Subcutaneous abdominal adipose tissue (tissue), 5 donors: Measurements from ENCODE around the gene AKAP6.
"Not testable (repeated sequence)": the region's sequence is repeated elsewhere in the genome, so short reads cannot be mapped to it uniquely, and the experiment has no call there.

Source experiments
- H3K27ac ChIP-seq: one replicate; pipeline ENCODE4 v1.7.0; 2013; ENCODE audit warnings: low read depth, mild to moderate bottlenecking, inconsistent platforms, low read length, moderate library complexity
- H3K27me3 ChIP-seq, 5 donors: one replicate each; pipeline ENCODE4 v1.7.0; 2013; ENCODE audit warnings: low read length in 5 of 5, inconsistent platforms in 1 of 5; ENCODE audit not compliant: control insufficient read depth in 5 of 5, insufficient read depth in 4 of 5
- H3K36me3 ChIP-seq, 5 donors: one replicate each; pipeline ENCODE4 v1.7.0; 2013; ENCODE audit warnings: low read length in 5 of 5; ENCODE audit not compliant: control insufficient read depth in 5 of 5, insufficient read depth in 5 of 5
- H3K4me1 ChIP-seq, 5 donors: one replicate each; pipeline ENCODE4 v1.7.0; 2013; ENCODE audit warnings: low read length in 5 of 5, mild to moderate bottlenecking in 3 of 5, moderate library complexity in 1 of 5; ENCODE audit not compliant: control insufficient read depth in 5 of 5, insufficient read depth in 5 of 5
- H3K4me3 ChIP-seq, 5 donors: one replicate each; pipeline ENCODE4 v1.7.0; 2013; ENCODE audit warnings: low read length in 5 of 5, low read depth in 1 of 5
- H3K9ac ChIP-seq, 5 donors: one replicate each; pipeline ENCODE4 v1.7.0; 2013; ENCODE audit warnings: low read length in 5 of 5, mild to moderate bottlenecking in 4 of 5, moderate library complexity in 3 of 5
- H3K9me3 ChIP-seq, 5 donors: one replicate each; pipeline ENCODE4 v1.7.0; 2013; ENCODE audit warnings: low read length in 5 of 5; ENCODE audit not compliant: control insufficient read depth in 5 of 5
- donor health status: healthy.
- donor health status: healthy.
- donor health status: healthy.
- donor health status: healthy.
- donor health status: healthy.

AKAP6 gene

GRCh38 chr14:32583427-32583826, 254.3 kb downstream of the AKAP6 start:
- not testable (repeated sequence) for H3K4me1 ChIP-seq, H3K27ac ChIP-seq, H3K36me3 ChIP-seq

DNA sequence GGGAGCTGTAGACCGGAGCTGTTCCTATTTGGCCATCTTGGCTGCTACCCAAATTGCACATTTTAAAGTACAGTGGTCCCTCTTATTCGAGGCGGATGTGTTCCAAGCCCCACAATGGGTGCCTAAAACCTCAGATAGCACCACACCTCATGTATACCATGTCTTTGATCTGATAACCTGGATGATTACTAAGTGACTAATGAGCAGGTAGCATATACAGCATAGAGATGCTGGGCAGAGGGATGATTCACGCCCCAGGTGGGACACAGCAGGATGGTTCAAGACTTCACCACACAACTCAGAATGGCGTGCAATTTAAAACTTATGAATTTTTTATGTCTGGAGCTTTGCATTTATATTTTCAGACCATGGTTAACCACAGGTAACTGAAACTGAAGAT, 255.0 kb downstream of the AKAP6 start:
- no peak overlapping the region for H3K4me3 ChIP-seq
- H3K36me3 ChIP-seq: no peaks in the 10 kb centered on the region
- H3K9me3 ChIP-seq: peaks cover 0 to 3% (median 0%) of the 10 kb centered on the region in 5 donors
- H3K27ac ChIP-seq: no peak overlapping the region
- no peaks in the 10 kb centered on the region for H3K27me3 ChIP-seq
- H3K9ac ChIP-seq: no peak overlapping the region
- no peaks in the 10 kb centered on the region for H3K4me1 ChIP-seq

More at GRCh38 chr14:32583427-32583826, 254.3 kb downstream of the AKAP6 start:
- H3K9ac ChIP-seq, H3K4me3 ChIP-seq, H3K9me3 ChIP-seq, H3K27me3 ChIP-seq: not testable (repeated sequence)

GRCh38 chr14:32587461-32587860, 258.4 kb downstream of the AKAP6 start:
- Histone ChIP-seq H3K27ac (no peak overlapping the region), H3K27me3 (no peaks in the 10 kb centered on the region), H3K9me3 (peaks cover 0 to 3% (median 0%) of the 10 kb centered on the region in 5 donors), H3K4me3 (no peak overlapping the region), H3K36me3 (no peaks in the 10 kb centered on the region), H3K9ac (no peak overlapping the region), H3K4me1 (no peaks in the 10 kb centered on the region)

DNA sequence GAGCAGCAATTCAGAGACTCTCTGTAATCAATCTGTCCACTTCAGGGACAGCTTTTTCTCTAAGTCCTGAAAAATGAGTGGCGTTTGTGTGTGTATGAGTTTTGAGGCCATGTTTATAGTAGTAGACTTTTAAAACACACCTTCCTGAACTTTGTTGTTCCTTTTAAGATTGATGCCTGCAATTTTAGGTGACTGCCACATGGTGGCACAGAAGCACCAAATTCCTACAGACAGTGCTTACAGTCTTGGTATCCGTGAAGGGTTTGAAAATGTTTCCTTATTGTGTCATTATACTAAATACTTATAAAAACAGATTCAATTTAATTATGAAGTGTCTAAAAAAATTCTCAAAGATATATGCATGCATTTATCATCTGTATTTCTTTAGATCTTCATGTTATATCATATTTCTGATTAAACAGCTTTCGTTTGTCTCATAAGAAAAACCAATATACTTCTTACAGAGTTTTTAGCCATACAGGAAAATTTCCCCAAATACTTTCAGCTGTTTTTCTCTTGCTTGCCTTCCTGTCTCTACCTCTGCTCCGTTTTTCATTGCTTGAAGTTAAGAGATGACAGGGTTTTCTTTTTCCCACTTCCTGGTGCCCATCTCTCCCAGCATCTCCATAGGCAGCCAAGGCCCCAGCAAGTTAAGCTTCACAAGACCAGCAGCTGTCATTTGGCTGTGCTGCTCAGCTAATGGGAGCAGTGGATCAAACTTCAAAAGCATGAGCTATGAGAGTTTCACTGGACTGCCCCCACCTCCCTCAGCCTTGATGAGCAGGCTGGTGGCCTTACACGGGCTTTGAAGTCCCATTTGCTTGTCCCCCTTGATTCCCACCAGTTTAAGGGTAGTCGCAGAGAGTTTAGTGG, 259.6 kb downstream of the AKAP6 start:
- Histone ChIP-seq H3K27ac (no peak overlapping the region), H3K9me3 (peaks cover 0 to 3% (median 0%) of the 10 kb centered on the region in 5 donors), H3K36me3 (no peaks in the 10 kb centered on the region), H3K27me3 (no peaks in the 10 kb centered on the region), H3K9ac (no peak overlapping the region), H3K4me3 (no peak overlapping the region), H3K4me1 (peaks cover 0 to 3% (median 0%) of the 10 kb centered on the region in 5 donors)

DNA sequence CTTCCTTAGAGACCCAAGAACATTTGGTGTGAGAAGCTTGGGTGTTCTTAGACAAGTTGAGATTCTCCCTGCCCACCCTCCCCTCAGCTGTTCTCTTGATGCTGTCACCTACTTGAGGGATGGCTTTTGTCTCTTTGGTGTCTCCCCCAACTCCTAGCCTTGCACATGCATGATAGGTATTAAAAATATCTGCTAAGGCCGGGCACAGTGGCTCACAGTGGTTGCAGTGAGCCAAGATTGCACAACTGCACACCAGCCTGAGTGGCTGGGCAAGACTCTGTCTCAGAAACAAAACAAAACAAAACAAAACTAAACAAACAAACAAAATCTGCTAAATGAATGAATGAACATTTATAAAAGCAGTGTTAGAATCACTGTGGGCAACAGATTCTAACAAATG, 261.1 kb downstream of the AKAP6 start:
- Histone ChIP-seq H3K9me3 (peaks cover 0 to 3% (median 0%) of the 10 kb centered on the region in 5 donors), H3K27me3 (no peaks in the 10 kb centered on the region), H3K4me1 (peaks cover 0 to 7% (median 2%) of the 10 kb centered on the region in 5 donors), H3K9ac (no peak overlapping the region), H3K27ac (no peak overlapping the region), H3K36me3 (no peaks in the 10 kb centered on the region), H3K4me3 (no peak overlapping the region)

- H3K4me3 ChIP-seq: no peak overlapping the region
- H3K36me3 ChIP-seq: no peaks in the 10 kb centered on the region
- H3K27ac ChIP-seq: no peak overlapping the region
- no peaks in the 10 kb centered on the region for H3K27me3 ChIP-seq
- no peaks in the 10 kb centered on the region for H3K9me3 ChIP-seq
- peaks cover 0 to 7% (median 2%) of the 10 kb centered on the region in 5 donors for H3K4me1 ChIP-seq
- no peak overlapping the region for H3K9ac ChIP-seq
These were observed 264.3 kb downstream of the AKAP6 start for GRCh38 chr14:32593290-32593942.

- Histone ChIP-seq H3K27ac (no peak overlapping the region), H3K4me1 (peaks cover 0 to 7% (median 2%) of the 10 kb centered on the region in 5 donors)
These were observed 265.7 kb downstream of the AKAP6 start for GRCh38 chr14:32594766-32595165.

DNA sequence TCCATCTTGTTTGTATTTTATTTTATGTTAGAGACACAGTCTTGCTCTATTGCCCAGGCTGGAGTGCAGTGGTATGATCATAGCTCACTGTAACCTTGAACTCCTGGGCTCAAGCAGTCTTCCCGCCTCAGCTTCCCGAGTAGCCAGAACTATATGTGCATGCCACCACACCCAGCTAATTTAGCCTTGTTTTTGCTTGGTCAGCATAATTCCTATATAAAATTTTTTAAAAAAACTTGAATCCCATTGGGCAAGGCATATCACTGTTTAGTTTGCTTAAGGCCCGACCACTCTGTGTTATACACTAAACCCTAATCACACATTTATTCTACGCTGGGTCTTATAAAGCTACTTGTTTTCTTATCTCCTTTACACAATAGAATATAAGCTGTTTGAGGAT, 266.4 kb downstream of the AKAP6 start:
- Histone ChIP-seq H3K4me3 (no peak overlapping the region), H3K27ac (no peak overlapping the region), H3K4me1 (peaks cover 0 to 7% (median 2%) of the 10 kb centered on the region in 5 donors), H3K27me3 (no peaks in the 10 kb centered on the region), H3K9me3 (no peaks in the 10 kb centered on the region), H3K36me3 (no peaks in the 10 kb centered on the region), H3K9ac (no peak overlapping the region)

More at GRCh38 chr14:32594766-32595165, 265.7 kb downstream of the AKAP6 start:
- Histone ChIP-seq H3K4me3 (no peak overlapping the region), H3K36me3 (no peaks in the 10 kb centered on the region), H3K9ac (no peak overlapping the region), H3K27me3 (no peaks in the 10 kb centered on the region), H3K9me3 (no peaks in the 10 kb centered on the region)

GRCh38 chr14:32596390-32596789, 267.3 kb downstream of the AKAP6 start:
- Histone ChIP-seq H3K4me1 (peaks cover 0 to 7% (median 2%) of the 10 kb centered on the region in 5 donors), H3K9me3 (no peaks in the 10 kb centered on the region), H3K27ac (no peak overlapping the region), H3K9ac (no peak overlapping the region), H3K4me3 (no peak overlapping the region), H3K36me3 (no peaks in the 10 kb centered on the region), H3K27me3 (no peaks in the 10 kb centered on the region)

- Histone ChIP-seq H3K4me3 (no peak overlapping the region), H3K4me1 (peaks cover 0 to 12% (median 2%) of the 10 kb centered on the region in 5 donors), H3K9ac (no peak overlapping the region), H3K36me3 (no peaks in the 10 kb centered on the region), H3K9me3 (no peaks in the 10 kb centered on the region), H3K27ac (no peak overlapping the region), H3K27me3 (no peaks in the 10 kb centered on the region)
These were observed 268.7 kb downstream of the AKAP6 start for GRCh38 chr14:32597771-32598170.
